ENCODE results near the gene HMCN2.

Gene HMCN2

GRCh38 chr9:130288926-130289690 is 23.5 kb downstream of the HMCN2 start:
- in situ Hi-C loops (cut with HindIII; ENCODE audit: low sequenced_read_pairs): no loop called here
- no peak for DNase-seq (ENCODE audit: low read depth, low spot score)
- no peak overlapping the region for H3K4me3 ChIP-seq (ENCODE audit: low read depth, low read length)
- no peak for TF ChIP-seq CTCF (IDR thresholded peaks at IDR 0.05; ENCODE audit: low read depth, low read length)

- no peak for DNase-seq (ENCODE audit: low read depth, low spot score)
- no peak overlapping the region for H3K4me3 ChIP-seq (ENCODE audit: low read depth, low read length)
- no peak for TF ChIP-seq CTCF (IDR thresholded peaks at IDR 0.05; ENCODE audit: low read depth, low read length)
- in situ Hi-C loops (cut with HindIII; ENCODE audit: low sequenced_read_pairs): no loop called here
Observed at GRCh38 chr9:130289711-130290241, 24.2 kb downstream of the HMCN2 start.

- TF ChIP-seq CTCF (IDR thresholded peaks at IDR 0.05; ENCODE audit: low read depth, low read length): no peak
- no peak for DNase-seq (ENCODE audit: low read depth, low spot score)
- H3K4me3 ChIP-seq (ENCODE audit: low read depth, low read length): no peak overlapping the region
- in situ Hi-C loops (cut with HindIII; ENCODE audit: low sequenced_read_pairs): no loop called here
Observed at GRCh38 chr9:130290291-130291181, 25.0 kb downstream of the HMCN2 start.

- no peak overlapping the region for H3K4me3 ChIP-seq (ENCODE audit: low read depth, low read length)
- in situ Hi-C loops (cut with HindIII; ENCODE audit: low sequenced_read_pairs): no loop called here
- no peak for TF ChIP-seq CTCF (IDR thresholded peaks at IDR 0.05; ENCODE audit: low read depth, low read length)
- no peak for DNase-seq (ENCODE audit: low read depth, low spot score)
Observed at GRCh38 chr9:130291474-130291873, 25.9 kb downstream of the HMCN2 start.

- TF ChIP-seq CTCF (IDR thresholded peaks at IDR 0.05; ENCODE audit: low read depth, low read length): no peak
- in situ Hi-C loops (cut with HindIII; ENCODE audit: low sequenced_read_pairs): no loop called here
- H3K4me3 ChIP-seq (ENCODE audit: low read depth, low read length): no peak overlapping the region
- no peak for DNase-seq (ENCODE audit: low read depth, low spot score)
Observed at GRCh38 chr9:130292106-130292505, 26.5 kb downstream of the HMCN2 start.

- DNase-seq (ENCODE audit: low read depth, low spot score): no peak
- TF ChIP-seq CTCF (IDR thresholded peaks at IDR 0.05; ENCODE audit: low read depth, low read length): no peak
- in situ Hi-C loops (cut with HindIII; ENCODE audit: low sequenced_read_pairs): no loop called here
- H3K4me3 ChIP-seq (ENCODE audit: low read depth, low read length): no peak overlapping the region
Observed at GRCh38 chr9:130294664-130295063, 29.1 kb downstream of the HMCN2 start.
